ENCODE results near the gene RASL10A.
"Not testable (repeated sequence)": the region's sequence is repeated elsewhere in the genome, so short reads cannot be mapped to it uniquely, and the experiment has no call there.

The RASL10A gene, protein sequence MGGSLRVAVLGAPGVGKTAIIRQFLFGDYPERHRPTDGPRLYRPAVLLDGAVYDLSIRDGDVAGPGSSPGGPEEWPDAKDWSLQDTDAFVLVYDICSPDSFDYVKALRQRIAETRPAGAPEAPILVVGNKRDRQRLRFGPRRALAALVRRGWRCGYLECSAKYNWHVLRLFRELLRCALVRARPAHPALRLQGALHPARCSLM

GRCh38 chr22:29315286-29316140 is at the start of gene RASL10A:
TSS of gene RASL10A (minus strand) at chr22:29315697. CDS start at chr22:29315246, 451 bp downstream.
- DNase-seq = peak; percentile 34

- peak; percentile 56 for DNase-seq
These were observed 44.0 kb upstream of the RASL10A start for GRCh38 chr22:29359469-29359868.

DNA sequence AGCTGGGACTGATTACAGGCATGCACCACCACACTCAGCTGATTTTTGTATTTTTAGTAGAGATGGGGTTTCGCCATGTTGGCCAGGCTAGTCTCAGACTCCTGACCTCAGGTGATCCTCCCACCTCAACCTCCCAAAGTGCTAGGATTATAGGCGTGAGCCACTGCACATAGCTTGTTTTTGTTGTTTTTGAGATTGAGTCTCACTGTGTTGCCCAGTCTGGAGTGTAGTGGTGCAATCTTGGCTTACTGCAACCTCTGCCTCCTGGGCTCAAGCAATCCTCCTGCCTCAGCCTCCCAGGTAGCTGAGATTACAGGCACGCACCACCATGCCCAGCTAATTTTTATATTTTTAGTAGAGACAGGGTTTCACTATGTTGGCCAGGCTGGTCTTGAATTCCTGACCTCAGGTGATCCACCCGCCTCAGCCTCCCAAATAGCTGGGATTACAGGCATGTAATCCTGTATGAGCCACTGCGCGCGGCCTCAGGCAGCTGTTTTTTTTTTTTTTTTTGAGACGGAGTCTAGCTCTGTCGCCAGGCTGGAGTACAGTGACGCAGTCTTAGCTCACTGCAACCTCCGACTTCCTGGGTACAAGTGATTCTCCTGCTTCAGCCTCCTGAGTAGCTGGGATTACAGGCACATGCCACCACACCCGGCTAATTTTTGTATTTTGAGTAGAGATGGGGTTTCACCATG is 41.8 kb upstream of the RASL10A start:
- not testable (repeated sequence) for DNase-seq

DNA sequence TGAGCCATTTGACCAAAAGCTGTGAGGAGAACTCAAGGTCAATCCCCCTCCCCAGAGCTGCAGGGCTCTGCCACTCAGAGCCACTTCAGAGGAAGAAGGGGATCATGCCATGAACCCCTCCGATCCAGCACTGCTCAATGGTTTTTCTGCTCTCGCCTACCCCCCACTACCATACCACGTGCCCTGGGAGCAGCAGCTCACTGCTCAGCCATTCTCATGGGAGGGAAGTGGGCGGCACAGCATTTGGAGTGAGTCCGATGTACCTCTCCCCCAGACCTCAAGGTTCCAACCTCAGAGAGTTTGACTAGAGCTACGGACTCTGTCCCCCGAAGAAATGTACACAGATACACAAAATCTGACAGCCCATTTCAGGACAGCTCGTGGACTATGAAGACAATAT is 38.4 kb upstream of the RASL10A start:
- no peak for DNase-seq

DNA sequence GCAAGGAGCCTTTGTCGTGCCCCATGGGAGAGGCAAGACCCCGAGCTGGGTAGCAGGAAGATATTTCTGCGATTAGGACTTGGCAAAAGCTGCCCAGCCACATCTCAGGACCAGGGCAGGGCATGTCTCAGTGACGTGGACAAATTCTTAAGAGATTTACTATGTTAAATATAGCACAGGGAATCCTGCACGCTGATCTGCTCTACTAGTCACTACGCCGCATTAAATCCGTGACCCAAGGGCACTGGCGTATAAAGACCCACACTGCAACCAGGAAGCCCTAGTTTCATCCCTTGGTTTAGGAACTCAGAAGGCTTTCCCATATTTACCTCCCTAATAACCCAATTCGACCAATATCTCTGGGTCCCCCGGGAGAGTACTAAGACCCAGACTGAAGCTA is 37.8 kb upstream of the RASL10A start:
- DNase-seq = no peak

GRCh38 chr22:29352778-29353177 is 37.3 kb upstream of the RASL10A start:
- DNase-seq = no peak

- no peak for DNase-seq
These were observed 36.4 kb upstream of the RASL10A start for GRCh38 chr22:29351891-29352290.

- no peak for DNase-seq
These were observed 35.5 kb upstream of the RASL10A start for GRCh38 chr22:29351042-29351441.

GRCh38 chr22:29348956-29349355 is 33.5 kb upstream of the RASL10A start:
- DNase-seq = no peak

DNA sequence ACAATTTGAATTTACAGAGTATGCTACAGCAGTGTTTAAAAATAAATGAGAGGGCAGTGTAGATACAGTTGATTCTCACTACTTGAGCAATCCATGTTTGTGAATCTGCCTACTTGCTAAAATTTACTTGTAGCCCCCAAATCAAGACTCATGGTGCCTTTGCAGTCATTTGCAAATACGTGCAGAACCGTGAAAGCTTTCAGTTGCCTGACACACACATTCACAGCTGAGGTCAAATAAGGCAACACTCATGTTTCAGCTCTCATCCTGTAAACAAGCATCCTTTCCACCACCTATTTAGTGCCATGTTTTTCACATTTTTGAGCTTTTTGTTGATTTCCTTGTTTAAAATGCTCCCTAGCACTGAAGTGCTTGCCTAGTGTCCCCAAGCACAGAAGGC is 32.5 kb upstream of the RASL10A start:
- DNase-seq = no peak

DNA sequence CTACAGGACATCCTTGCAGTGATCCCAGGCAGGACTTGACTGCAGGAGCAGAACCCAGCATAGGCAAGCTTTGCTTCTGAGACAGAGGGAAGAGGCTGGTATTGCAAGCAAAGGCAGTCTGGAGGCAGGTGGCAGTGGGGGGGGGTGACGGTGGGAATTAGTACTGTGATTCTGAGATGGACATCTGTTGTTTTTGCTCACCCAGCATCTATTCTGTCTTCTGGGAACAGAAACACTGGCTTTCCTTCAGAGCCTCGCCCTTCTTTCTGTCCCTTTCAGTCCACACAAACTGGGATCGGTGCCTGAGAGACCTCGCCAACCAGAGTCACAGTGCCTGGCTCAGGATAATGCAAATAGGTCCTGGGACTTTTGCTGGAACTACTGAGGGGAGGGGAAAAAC is 31.2 kb upstream of the RASL10A start:
- peak; percentile 76 for DNase-seq

DNA sequence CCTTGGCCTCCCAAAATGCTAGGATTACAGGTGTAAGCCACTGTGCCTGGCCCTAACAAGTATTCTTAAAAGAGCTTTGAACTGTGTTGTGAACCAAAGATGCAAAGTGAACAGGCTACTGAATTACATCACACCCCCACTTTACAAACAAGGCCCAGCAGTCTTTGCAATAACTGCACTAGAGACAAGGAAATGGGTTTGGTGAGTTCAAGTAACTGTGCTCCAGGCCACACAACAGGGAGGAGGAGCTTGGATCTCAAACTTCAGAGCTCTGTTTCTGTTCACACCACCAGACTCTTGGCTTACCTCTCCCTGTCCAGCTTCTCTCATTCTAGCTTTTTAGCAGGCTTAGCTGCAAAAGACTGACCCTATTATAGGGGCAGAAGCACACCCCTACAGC is 30.4 kb upstream of the RASL10A start:
- no peak for DNase-seq

DNA sequence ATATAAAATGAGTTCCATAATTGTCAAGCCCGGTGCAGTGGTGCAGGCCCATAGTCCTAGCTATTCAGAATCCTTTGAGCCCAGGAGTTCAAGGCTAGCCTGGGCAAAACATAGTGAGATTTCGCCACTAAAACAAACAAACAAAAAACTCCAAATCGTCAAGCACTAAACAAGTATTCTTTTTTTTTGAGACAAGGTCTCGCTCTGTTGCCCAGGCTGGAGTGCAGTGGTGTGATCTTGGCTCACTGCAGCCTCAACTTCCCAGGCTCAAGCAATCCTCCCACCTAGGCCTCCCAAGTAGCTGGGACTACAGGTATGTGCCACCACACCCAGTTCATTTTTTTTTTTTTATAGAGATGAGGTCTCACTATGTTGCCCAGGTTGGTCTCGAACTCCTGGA is 29.4 kb upstream of the RASL10A start:
- not testable (repeated sequence) for DNase-seq

DNA sequence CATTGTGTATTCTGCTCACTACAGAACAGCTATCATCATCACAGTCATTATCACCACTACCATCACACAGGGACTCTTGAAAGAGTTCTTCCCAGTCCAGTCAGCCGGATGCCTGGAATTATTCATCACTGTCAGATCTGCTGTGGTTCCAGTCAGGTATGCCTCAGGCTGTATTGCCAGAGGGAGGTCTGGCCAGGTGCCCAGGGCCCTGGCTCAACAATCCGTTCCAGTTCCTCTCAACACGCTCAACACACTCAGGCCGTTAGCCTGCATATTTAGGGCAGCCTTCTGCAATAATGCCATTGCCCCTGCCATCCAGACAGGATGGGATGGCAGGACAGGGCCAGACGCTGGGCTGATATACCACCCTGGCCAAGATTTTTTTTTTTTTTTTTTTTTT is 28.6 kb upstream of the RASL10A start:
- DNase-seq = no peak

GRCh38 chr22:29343313-29343805 is 27.9 kb upstream of the RASL10A start:
- DNase-seq = no peak

- no peak for DNase-seq
These were observed 27.2 kb upstream of the RASL10A start for GRCh38 chr22:29342577-29343312.

DNA sequence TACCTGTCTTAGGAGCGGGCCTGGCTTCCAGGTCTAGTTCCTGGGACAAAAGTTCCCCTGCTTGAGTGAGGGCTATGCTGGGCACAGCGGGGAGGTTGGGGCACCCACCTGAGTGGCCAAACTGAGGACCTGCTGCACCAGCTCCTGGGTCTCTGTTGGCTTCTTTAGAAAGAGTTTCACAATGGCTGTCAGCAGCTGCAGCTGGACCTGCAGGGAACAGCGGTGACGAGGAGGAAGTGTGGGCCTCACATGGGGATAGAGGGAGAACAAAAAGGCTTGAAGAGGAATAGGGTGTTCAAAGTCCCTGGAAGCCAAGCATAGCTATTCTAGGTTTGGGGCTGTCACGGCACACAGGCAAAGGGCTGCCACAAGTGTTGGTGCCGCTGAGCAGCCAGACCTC is 26.7 kb upstream of the RASL10A start:
- no peak for DNase-seq

GRCh38 chr22:29341849-29342127 is 26.3 kb upstream of the RASL10A start:
- no peak for DNase-seq

GRCh38 chr22:29341056-29341848 is 25.8 kb upstream of the RASL10A start:
- no peak for DNase-seq

DNA sequence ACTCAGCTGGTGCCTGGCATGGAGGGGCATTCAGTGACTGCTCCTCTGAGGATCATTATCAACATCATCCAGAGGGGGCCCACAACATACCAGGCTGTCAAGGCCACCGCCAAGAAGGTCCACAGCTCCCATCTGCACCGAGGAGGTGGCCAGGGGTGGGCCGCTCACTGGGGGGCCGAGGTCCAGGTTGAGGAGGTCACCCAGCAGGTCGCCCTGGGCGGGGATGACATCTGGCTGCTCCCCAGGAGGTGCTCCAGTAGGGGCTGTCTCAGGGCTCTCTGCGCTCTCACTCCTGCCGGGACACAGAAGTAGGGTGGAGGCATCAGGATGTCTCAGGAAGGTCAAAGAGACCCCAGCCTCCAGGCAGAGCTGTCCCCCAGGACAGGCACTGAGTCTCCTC is 25.1 kb upstream of the RASL10A start:
- no peak for DNase-seq

DNA sequence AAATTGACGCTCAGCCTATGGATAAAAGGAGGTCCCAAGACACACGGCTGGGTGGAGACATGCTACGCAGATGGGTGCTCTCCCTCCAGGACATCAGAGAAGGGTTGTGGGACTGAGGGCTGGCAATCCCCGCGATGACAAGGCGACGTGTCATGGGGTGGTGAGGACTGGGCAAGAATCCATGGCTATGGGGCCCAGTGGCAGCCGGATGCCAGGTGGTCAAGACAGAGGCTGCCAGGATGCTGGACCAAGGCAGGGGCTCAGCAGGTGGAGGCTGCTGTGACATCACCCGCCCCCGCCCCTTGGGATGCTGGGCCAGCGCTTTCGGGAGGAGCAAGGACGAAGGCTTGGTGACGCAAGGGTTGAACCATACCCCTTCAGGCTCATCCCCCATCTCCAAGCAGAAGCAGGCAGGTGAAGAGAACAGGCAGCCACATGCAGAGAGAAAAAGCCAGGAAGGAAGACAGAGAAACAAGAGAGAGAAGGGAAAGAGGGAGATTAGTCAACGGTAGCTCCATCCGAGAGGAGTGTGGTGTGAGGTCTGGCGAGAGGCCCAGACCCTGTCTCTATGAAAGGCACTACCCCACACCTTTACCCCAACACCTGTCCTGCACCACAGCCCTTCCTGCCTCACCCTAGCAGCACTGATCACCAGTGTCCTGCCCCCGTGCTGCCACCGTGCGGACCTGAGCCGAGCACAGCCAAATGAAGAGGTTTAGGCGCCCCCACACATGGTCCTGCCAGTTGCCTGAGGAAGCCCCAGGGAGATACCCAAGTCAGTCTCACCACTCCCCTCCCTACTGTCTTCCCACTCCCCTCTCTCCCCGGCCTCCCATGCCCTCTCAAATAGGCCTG is 24.1 kb upstream of the RASL10A start:
- DNase-seq = no peak

Data from retina (tissue), 1 donor.